Ishikawa (cell line): ENCODE measurements around the gene SPATA6.

Source experiments
- CEBPB ChIP-seq: IDR thresholded peaks from 2 replicates; pipeline ENCODE4 v1.6.1; 2012
- CREB1 ChIP-seq: IDR thresholded peaks from 2 replicates; pipeline ENCODE4 v1.6.1; 2012; ENCODE audit warnings: low read depth
- EGR1 ChIP-seq: IDR thresholded peaks from 2 replicates; pipeline ENCODE4 v1.6.1; 2012
- EP300 ChIP-seq: IDR thresholded peaks from 2 replicates; pipeline ENCODE4 v1.6.1; 2012; ENCODE audit warnings: borderline replicate concordance
- FOXM1 ChIP-seq: IDR thresholded peaks from 2 replicates; pipeline ENCODE4 v1.6.1; 2012; ENCODE audit warnings: low read depth, borderline replicate concordance
- MAX ChIP-seq: IDR thresholded peaks from 2 replicates; pipeline ENCODE4 v1.6.1; 2012
- NFIC ChIP-seq: IDR thresholded peaks from 2 replicates; pipeline ENCODE4 v1.6.1; 2012
- RAD21 ChIP-seq: IDR thresholded peaks from 2 replicates; pipeline ENCODE4 v1.6.1; 2012; ENCODE audit warnings: low read depth
- REST ChIP-seq: IDR thresholded peaks from 2 replicates; pipeline ENCODE4 v1.6.1; 2012; ENCODE audit warnings: low read depth, mild to moderate bottlenecking
- TAF1 ChIP-seq: IDR thresholded peaks from 2 replicates; pipeline ENCODE4 v1.6.1; 2012; ENCODE audit warnings: low read depth, mild to moderate bottlenecking
- TCF12 ChIP-seq: IDR thresholded peaks from 2 replicates; pipeline ENCODE4 v1.6.1; 2012; ENCODE audit warnings: low read depth
- USF1 ChIP-seq: IDR thresholded peaks from 2 replicates; pipeline ENCODE4 v1.6.1; 2012
- YY1 ChIP-seq: IDR thresholded peaks from 2 replicates; pipeline ENCODE4 v1.6.1; 2012; ENCODE audit warnings: low read depth
- ZBTB7A ChIP-seq: IDR thresholded peaks from 2 replicates; pipeline ENCODE4 v1.6.1; 2012; ENCODE audit warnings: low read depth

- no peak for TF ChIP-seq EP300
- TF ChIP-seq RAD21 = no peak
- TF ChIP-seq EGR1 = no peak
- no peak for TF ChIP-seq MAX
- TF ChIP-seq TAF1 = no peak
- TF ChIP-seq REST = no peak
- no peak for TF ChIP-seq YY1
- TF ChIP-seq CEBPB = no peak
- TF ChIP-seq ZBTB7A = no peak
- no peak for TF ChIP-seq NFIC
- TF ChIP-seq TCF12 = no peak
- TF ChIP-seq USF1 = no peak
- no peak for TF ChIP-seq FOXM1
- no peak for TF ChIP-seq CREB1
These were observed 21.0 kb upstream of the SPATA6 start for GRCh38 chr1:48493041-48493440.
